SJCRH30 (cell line): ENCODE results near the gene TBL1X. TPM values are rescaled to one million over a fixed set of nuclear protein-coding genes. Genes with fewer than 3 reads are reported as not detected.

Experiments
- DNase-seq, 2 experiments: peaks; one replicate each; pipeline ENCODE4 v3.0.0-alpha.2; 2015 to 2020
- H3K27ac ChIP-seq: fragments of 250-450 bp; sonication (Bioruptor Pico); 2 replicates; pipeline ENCODE4 v1.5.1; 2020; ENCODE audit warnings: mild to moderate bottlenecking, moderate library complexity
- H3K27me3 ChIP-seq: fragments of 250-450 bp; sonication (Bioruptor Pico); 2 replicates; pipeline ENCODE4 v1.5.1; 2020; ENCODE audit warnings: mild to moderate bottlenecking, moderate library complexity
- H3K36me3 ChIP-seq: fragments of 250-450 bp; sonication (Bioruptor Pico); 2 replicates; pipeline ENCODE4 v1.5.1; 2020; ENCODE audit warnings: mild to moderate bottlenecking, moderate library complexity
- H3K4me1 ChIP-seq: fragments of 250-450 bp; sonication (Bioruptor Pico); 2 replicates; pipeline ENCODE4 v1.5.1; 2020; ENCODE audit warnings: mild to moderate bottlenecking, moderate library complexity
- H3K4me3 ChIP-seq: fragments of 250-450 bp; sonication (Bioruptor Pico); 2 replicates; pipeline ENCODE4 v1.5.1; 2020; ENCODE audit warnings: mild to moderate bottlenecking, moderate library complexity
- H3K9me3 ChIP-seq: fragments of 250-450 bp; sonication (Bioruptor Pico); replicated peaks from 2 replicates; pipeline ENCODE4 v1.5.1; 2020; ENCODE audit warnings: mild to moderate bottlenecking, moderate library complexity
- total RNA-seq: library from RNA; depleted of rRNA; stranded (reverse); fragments of >200 nt; shearing (Covaris generic); gene quantifications from 2 replicates; pipeline ENCODE4 v1.2.3, GENCODE V29; 2014

The TBL1X gene
- total RNA-seq, 1 experiment from 2014 or later: 26.3 TPM

DNA sequence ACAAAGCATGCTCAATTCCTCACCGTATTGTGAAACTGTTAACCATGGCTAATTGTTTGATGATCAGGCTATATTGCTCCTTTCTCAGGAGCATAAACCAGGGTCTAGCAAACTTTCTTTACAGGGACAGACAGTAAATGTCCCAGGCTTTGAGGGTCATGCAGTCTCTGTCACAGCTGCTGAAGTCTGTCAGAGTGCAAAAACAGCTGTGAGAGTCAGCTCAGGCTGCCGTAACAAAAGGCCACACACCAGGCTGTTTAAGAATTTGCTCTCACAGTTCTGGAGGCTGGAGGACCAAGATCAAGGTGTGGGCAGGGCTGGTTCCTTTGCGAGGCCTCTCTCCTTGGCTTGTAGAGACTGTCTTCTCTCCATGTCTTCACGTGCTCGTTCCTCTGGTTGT, 225.2 kb downstream of the TBL1X start:
- peak overlapping the region; percentile 92 for H3K27ac ChIP-seq
- H3K27me3 ChIP-seq: no peaks in the 10 kb centered on the region
- DNase-seq: peak; percentile 83 to 93
- no peak overlapping the region for H3K4me3 ChIP-seq
- H3K36me3 ChIP-seq: peaks cover 26% of the 10 kb centered on the region
- peaks cover 5% of the 10 kb centered on the region; the same call in 1 of the 2 replicates for H3K9me3 ChIP-seq
- H3K4me1 ChIP-seq: peaks cover 15% of the 10 kb centered on the region

- H3K27me3 ChIP-seq: no peaks in the 10 kb centered on the region
- H3K9me3 ChIP-seq: peaks cover 5% of the 10 kb centered on the region; the same call in 1 of the 2 replicates
- no peak for DNase-seq
- H3K27ac ChIP-seq: no peak overlapping the region
- peaks cover 15% of the 10 kb centered on the region for H3K4me1 ChIP-seq
- H3K4me3 ChIP-seq: no peak overlapping the region
- peaks cover 42% of the 10 kb centered on the region for H3K36me3 ChIP-seq
Measured at GRCh38 chrX:9693307-9694001, 228.6 kb downstream of the TBL1X start.

GRCh38 chrX:9698576-9698975, 233.7 kb downstream of the TBL1X start:
- Histone ChIP-seq H3K27me3 (no peaks in the 10 kb centered on the region), H3K4me1 (no peaks in the 10 kb centered on the region), H3K4me3 (no peak overlapping the region), H3K27ac (no peak overlapping the region), H3K9me3 (no peaks in the 10 kb centered on the region), H3K36me3 (peaks cover 34% of the 10 kb centered on the region)
- no peak for DNase-seq

GRCh38 chrX:9700555-9700954, 235.7 kb downstream of the TBL1X start:
- no peak overlapping the region for H3K27ac ChIP-seq
- DNase-seq: no peak

GRCh38 chrX:9701790-9702189, 236.9 kb downstream of the TBL1X start:
- peaks cover 40% of the 10 kb centered on the region for H3K36me3 ChIP-seq
- no peak for DNase-seq

More at GRCh38 chrX:9700555-9700954, 235.7 kb downstream of the TBL1X start:
- peaks cover 3% of the 10 kb centered on the region; the same call in 1 of the 2 replicates for H3K9me3 ChIP-seq
- H3K4me1 ChIP-seq: no peaks in the 10 kb centered on the region
- no peak overlapping the region for H3K4me3 ChIP-seq
- H3K27me3 ChIP-seq: no peaks in the 10 kb centered on the region
- peaks cover 42% of the 10 kb centered on the region for H3K36me3 ChIP-seq

GRCh38 chrX:9703406-9703805, 238.5 kb downstream of the TBL1X start:
- H3K4me3 ChIP-seq: no peak overlapping the region
- H3K27ac ChIP-seq: no peak overlapping the region
- 0 out of 2 replicates have a peak, but pooled peaks cover 3% of the 10 kb centered on the region for H3K4me1 ChIP-seq
- peaks cover 3% of the 10 kb centered on the region; the same call in 1 of the 2 replicates for H3K9me3 ChIP-seq
- DNase-seq: no peak
- H3K36me3 ChIP-seq: peaks cover 28% of the 10 kb centered on the region
- no peaks in the 10 kb centered on the region for H3K27me3 ChIP-seq

More at GRCh38 chrX:9701790-9702189, 236.9 kb downstream of the TBL1X start:
- peaks cover 3% of the 10 kb centered on the region; the same call in 1 of the 2 replicates for H3K9me3 ChIP-seq
- no peaks in the 10 kb centered on the region for H3K27me3 ChIP-seq
- no peak overlapping the region for H3K27ac ChIP-seq
- no peak overlapping the region for H3K4me3 ChIP-seq
- H3K4me1 ChIP-seq: 0 out of 2 replicates have a peak, but pooled peaks cover 3% of the 10 kb centered on the region

DNA sequence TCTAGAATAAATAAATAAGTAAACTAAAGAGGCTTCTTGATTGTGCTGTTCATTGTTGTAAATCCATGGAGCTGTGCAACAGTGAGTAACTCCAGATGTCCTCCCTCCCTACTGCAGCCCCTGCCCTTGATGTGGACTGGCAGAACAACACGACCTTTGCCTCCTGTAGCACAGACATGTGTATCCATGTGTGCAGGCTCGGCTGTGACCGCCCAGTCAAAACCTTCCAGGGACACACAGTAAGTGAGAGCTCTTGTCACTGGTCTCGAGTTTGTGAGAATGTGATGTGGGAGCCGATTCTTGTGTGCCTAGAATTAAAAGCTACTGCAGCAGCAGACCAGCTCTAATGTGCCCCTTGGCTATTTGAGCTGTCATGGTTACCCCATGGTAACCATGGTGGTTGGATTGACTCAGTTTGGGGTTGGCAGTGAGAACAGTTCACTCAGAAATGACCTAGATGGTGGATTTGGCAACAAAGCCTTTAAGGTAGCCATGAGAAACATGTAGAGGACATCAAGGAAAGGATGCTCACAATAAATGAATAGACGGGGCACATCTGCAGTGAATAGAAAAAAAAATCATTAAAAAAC, 240.1 kb downstream of the TBL1X start:
- H3K4me3 ChIP-seq: no peak overlapping the region
- DNase-seq: no peak
- H3K4me1 ChIP-seq: peaks cover 3% of the 10 kb centered on the region; the same call in 1 of the 2 replicates
- no peaks in the 10 kb centered on the region for H3K27me3 ChIP-seq
- H3K27ac ChIP-seq: no peak overlapping the region
- peaks cover 36% of the 10 kb centered on the region for H3K36me3 ChIP-seq
- H3K9me3 ChIP-seq: peaks cover 3% of the 10 kb centered on the region; the same call in 1 of the 2 replicates

DNA sequence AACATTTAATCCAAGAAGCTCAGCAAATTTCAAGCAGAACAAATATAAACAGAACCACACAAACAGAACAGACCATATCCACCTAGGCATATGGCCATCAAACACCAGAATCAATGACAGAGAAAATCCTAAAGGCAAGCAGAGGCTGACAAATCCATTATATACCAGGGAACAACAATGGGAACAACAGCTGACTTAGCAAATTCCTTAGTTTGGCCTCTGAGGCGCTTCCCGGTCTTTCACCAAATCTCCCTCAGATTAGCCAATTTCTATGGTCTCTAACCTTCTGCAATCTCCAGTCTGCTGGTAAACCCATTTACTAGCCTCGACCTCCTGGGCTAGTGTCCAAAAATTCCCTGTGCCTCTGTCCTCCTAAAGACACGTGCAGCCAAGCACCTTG, 241.6 kb downstream of the TBL1X start:
- no peak overlapping the region for H3K27ac ChIP-seq
- peaks cover 3% of the 10 kb centered on the region; the same call in 1 of the 2 replicates for H3K4me1 ChIP-seq
- peaks cover 37% of the 10 kb centered on the region for H3K36me3 ChIP-seq
- H3K9me3 ChIP-seq: peaks cover 3% of the 10 kb centered on the region; the same call in 1 of the 2 replicates
- no peaks in the 10 kb centered on the region for H3K27me3 ChIP-seq
- H3K4me3 ChIP-seq: no peak overlapping the region
- peak; percentile 15 to 34 for DNase-seq

GRCh38 chrX:9707306-9708033, 242.6 kb downstream of the TBL1X start:
- H3K27me3 ChIP-seq: no peaks in the 10 kb centered on the region
- H3K36me3 ChIP-seq: peaks cover 42% of the 10 kb centered on the region
- peaks cover 3% of the 10 kb centered on the region; the same call in 1 of the 2 replicates for H3K4me1 ChIP-seq
- peak in 1 of 2 experiments; percentile 41 for DNase-seq
- peaks cover 3% of the 10 kb centered on the region; the same call in 1 of the 2 replicates for H3K9me3 ChIP-seq
- no peak overlapping the region for H3K4me3 ChIP-seq
- H3K27ac ChIP-seq: no peak overlapping the region

GRCh38 chrX:9708086-9708485, 243.2 kb downstream of the TBL1X start:
- peaks cover 3% of the 10 kb centered on the region; the same call in 1 of the 2 replicates for H3K4me1 ChIP-seq
- no peak overlapping the region for H3K27ac ChIP-seq
- no peaks in the 10 kb centered on the region for H3K27me3 ChIP-seq
- H3K36me3 ChIP-seq: peaks cover 45% of the 10 kb centered on the region
- DNase-seq: no peak
- H3K9me3 ChIP-seq: peaks cover 3% of the 10 kb centered on the region; the same call in 1 of the 2 replicates
- H3K4me3 ChIP-seq: no peak overlapping the region

DNA sequence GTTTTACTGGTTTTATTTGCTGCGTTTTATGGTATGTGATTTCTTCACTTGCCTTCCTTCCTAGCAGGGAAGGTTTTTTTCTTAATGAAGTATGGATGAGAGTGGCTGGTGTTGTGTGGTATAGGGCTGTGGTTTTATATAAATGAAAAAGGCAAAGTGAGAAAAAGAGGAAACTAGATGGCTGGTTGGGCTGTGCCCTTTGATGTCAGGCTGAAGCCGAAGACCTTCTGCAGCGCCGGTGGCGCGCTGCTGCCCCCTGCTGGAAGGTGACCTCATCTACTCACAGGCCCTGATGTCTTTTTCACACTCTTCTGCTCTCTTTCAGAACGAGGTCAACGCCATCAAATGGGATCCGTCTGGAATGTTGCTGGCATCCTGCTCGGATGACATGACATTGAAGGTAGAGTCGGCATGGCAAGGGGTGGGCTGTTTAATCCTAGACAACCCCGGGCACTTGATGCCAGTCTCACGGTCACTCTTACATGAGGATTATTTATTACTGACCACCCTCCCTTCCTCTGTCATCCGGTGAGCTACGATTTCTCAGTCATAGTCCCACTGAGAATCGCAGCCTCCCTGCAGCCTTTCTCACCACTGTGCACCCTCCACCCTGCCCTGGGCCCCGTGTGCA, 244.2 kb downstream of the TBL1X start:
- DNase-seq: peak; percentile 71 to 85
- H3K4me1 ChIP-seq: peaks cover 3% of the 10 kb centered on the region; the same call in 1 of the 2 replicates
- H3K27me3 ChIP-seq: no peaks in the 10 kb centered on the region
- H3K9me3 ChIP-seq: peaks cover 3% of the 10 kb centered on the region; the same call in 1 of the 2 replicates
- no peak overlapping the region for H3K27ac ChIP-seq
- peaks cover 53% of the 10 kb centered on the region for H3K36me3 ChIP-seq
- H3K4me3 ChIP-seq: no peak overlapping the region

DNA sequence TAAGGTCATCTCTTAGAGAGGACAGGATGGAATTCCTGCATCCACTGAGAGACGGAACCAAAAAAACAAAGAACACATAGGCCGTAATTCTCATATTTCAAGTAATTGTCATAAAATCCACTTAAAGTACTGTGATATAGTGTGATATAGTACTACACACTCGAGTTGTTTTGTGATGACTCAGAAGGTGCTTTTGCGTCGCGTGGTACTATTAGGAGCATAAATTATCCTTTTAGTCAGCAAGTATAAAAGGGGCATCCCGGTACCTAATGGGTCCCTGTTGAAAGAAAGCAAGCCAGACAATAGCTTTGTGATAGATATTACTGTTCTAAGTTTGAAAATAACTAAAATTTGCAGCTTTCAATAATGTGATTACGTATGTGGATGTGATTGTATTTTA, 245.5 kb downstream of the TBL1X start:
- Histone ChIP-seq H3K36me3 (peaks cover 56% of the 10 kb centered on the region), H3K4me1 (peaks cover 3% of the 10 kb centered on the region; the same call in 1 of the 2 replicates), H3K27ac (no peak overlapping the region), H3K4me3 (no peak overlapping the region), H3K9me3 (peaks cover under 1% of the 10 kb centered on the region; the same call in 1 of the 2 replicates), H3K27me3 (no peaks in the 10 kb centered on the region)
- DNase-seq: no peak

DNA sequence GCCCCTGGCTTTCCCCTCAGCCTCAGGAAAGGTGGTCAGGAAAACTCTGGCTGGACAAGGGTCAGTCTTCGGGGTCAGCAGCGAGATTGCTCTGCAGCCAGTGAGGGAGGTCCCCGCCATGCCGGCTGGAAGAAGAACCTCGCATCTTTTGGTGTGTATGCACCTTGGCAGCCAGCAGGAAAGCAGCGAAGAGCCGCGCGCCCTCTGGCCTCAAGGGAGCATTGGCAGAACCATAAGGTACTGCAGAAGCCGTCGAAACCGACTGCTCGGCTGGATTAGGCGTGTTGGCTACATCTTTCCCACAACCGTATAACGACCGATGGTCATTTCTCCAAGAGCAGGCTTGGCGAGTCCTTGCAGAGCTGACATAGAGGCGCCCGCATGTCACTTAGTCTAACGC, 252.5 kb downstream of the TBL1X start:
- H3K4me1 ChIP-seq: no peaks in the 10 kb centered on the region
- no peak overlapping the region for H3K4me3 ChIP-seq
- no peaks in the 10 kb centered on the region for H3K27me3 ChIP-seq
- peaks cover 42% of the 10 kb centered on the region for H3K36me3 ChIP-seq
- H3K9me3 ChIP-seq: no peaks in the 10 kb centered on the region
- no peak for DNase-seq
- no peak overlapping the region for H3K27ac ChIP-seq

- H3K36me3 ChIP-seq: peaks cover 2% of the 10 kb centered on the region; the same call in 1 of the 2 replicates
- no peak for DNase-seq
- H3K27me3 ChIP-seq: no peaks in the 10 kb centered on the region
- H3K27ac ChIP-seq: no peak overlapping the region
- H3K4me1 ChIP-seq: no peaks in the 10 kb centered on the region
- no peaks in the 10 kb centered on the region for H3K9me3 ChIP-seq
- no peak overlapping the region for H3K4me3 ChIP-seq
Measured at GRCh38 chrX:9724711-9725110, 259.9 kb downstream of the TBL1X start.
